T-helper 2 cell treated with Interferon-gamma antibody and Interleukin-4, amounts not matched to agents 5 μg/mL and 100 μg/mL, for 36 hours (primary cell): ENCODE data around the gene SOBP.

Experiments used
- DNase-seq: peaks from one replicate; pipeline ENCODE4 v3.0.0; 2021; ENCODE audit warnings: low spot score
- H3K27ac Mint-ChIP-seq: one replicate; pipeline ENCODE4 v1.8.0; 2021; ENCODE audit warnings: mild to moderate bottlenecking, mixed read lengths
- H3K27me3 Mint-ChIP-seq: one replicate; pipeline ENCODE4 v1.8.0; 2021; ENCODE audit warnings: low read depth, mixed read lengths
- H3K36me3 Mint-ChIP-seq: one replicate; pipeline ENCODE4 v1.8.0; 2021; ENCODE audit warnings: low read depth, mixed read lengths
- H3K4me1 Mint-ChIP-seq: one replicate; pipeline ENCODE4 v1.8.0; 2021; ENCODE audit warnings: low read depth, mixed read lengths
- H3K4me3 Mint-ChIP-seq: one replicate; pipeline ENCODE4 v1.8.0; 2022; ENCODE audit warnings: mild to moderate bottlenecking, moderate library complexity, mixed read lengths
- H3K9me3 Mint-ChIP-seq: one replicate; pipeline ENCODE4 v1.8.0; 2021; ENCODE audit warnings: mixed read lengths

The SOBP gene

DNA sequence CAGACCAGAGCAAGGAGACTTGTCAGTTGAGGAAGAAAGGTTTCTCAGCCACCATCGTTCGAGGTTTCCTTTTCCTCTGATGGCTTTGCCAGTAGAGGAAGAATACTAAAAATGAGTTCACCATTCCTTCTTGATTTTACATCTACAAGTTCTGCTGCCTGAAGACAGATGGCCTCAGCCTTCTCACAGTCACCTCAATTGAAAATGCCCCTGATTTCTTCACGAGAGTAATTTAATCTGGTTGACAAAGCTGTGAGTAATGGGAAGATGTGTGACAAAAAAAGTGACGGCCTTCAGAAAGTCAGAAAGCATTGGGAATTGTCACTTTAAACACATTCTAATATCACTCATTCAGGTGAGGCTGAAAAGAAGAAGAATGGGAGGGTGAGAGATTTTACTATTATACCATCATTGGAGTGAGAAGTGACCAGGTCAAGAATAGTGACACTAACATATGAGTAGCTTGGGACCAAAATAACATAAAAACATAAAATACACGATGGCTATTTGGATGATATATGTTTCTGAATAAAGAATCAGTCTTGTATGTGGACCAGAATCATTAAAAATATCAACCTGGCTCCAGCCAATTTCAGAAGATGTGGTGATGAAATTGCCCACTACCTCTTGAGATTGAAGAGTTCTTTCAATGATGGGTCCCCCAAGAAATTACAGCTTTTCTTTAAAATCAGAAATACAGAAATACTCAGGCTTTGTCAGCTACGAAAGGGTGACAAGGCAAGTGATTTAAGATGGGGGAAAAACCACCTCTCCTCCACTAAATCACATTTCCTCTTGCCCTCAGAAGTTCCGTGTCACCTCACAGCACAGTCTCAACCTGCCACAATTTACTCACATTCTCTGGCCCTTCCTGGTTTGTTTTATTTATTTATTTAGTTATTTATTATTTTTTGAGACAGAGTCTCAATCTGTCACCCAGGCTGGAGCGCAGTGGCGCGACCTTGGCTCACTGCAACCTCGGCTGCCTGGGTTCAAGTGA lies 147.7 kb downstream of the SOBP start:
- Mint-ChIP-seq H3K9me3 (no peaks in the 10 kb centered on the region), H3K27me3 (peaks cover 78% of the 10 kb centered on the region), H3K4me1 (no peaks in the 10 kb centered on the region), H3K36me3 (no peaks in the 10 kb centered on the region), H3K4me3 (no peak overlapping the region), H3K27ac (no peak overlapping the region)
- no peak for DNase-seq

DNA sequence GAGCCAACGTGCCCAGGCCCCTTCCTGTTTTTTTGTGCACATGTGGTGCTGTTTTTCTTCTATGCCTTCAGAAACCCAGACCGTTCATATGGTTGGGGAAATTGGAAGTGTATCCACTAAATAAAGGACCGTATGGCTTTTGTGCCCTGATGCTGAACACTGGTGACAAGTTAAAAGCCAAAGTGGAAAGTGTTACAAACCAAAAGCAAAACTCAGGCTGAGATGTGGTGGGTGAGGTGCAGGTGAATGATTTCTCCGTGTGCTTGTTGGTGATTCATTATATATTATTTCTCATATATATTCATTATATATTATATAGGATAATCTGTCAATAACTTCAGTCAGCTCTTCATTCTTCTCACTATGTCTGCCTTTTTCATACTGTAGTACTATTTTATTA lies 148.6 kb downstream of the SOBP start:
- no peaks in the 10 kb centered on the region for H3K36me3 Mint-ChIP-seq
- no peak overlapping the region for H3K4me3 Mint-ChIP-seq
- H3K27ac Mint-ChIP-seq, result no peak overlapping the region
- no peaks in the 10 kb centered on the region for H3K9me3 Mint-ChIP-seq
- no peaks in the 10 kb centered on the region for H3K4me1 Mint-ChIP-seq
- no peak for DNase-seq
- peaks cover 75% of the 10 kb centered on the region for H3K27me3 Mint-ChIP-seq

DNA sequence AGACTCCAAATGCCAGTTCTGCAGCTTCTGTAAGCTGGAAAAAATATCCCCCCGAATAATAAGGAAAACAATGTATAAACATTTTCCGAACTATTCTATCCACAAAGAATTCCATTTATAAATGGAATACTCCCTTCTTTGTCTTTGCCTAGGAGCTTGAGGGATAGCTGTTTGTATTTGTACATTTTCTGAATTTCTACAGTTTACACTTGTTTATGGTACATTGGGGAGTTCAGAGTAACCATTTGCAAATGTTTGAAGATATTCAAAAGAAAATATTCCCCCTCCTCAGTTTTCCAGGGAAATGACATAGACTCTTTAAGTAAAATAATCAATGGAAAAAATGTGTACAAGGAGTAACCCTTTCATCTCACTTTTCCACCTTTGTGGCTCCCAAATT lies 149.6 kb downstream of the SOBP start:
- no peak overlapping the region for H3K27ac Mint-ChIP-seq
- peaks cover 67% of the 10 kb centered on the region for H3K27me3 Mint-ChIP-seq
- H3K36me3 Mint-ChIP-seq, result no peaks in the 10 kb centered on the region
- H3K4me3 Mint-ChIP-seq, result no peak overlapping the region
- DNase-seq, result no peak
- H3K9me3 Mint-ChIP-seq, result no peaks in the 10 kb centered on the region
- H3K4me1 Mint-ChIP-seq, result no peaks in the 10 kb centered on the region

GRCh38 chr6:107641071-107641470 lies 151.2 kb downstream of the SOBP start:
- H3K36me3 Mint-ChIP-seq, result no peaks in the 10 kb centered on the region
- peaks cover 66% of the 10 kb centered on the region for H3K27me3 Mint-ChIP-seq
- H3K9me3 Mint-ChIP-seq, result no peaks in the 10 kb centered on the region
- H3K4me1 Mint-ChIP-seq, result no peaks in the 10 kb centered on the region
- H3K4me3 Mint-ChIP-seq, result no peak overlapping the region
- no peak overlapping the region for H3K27ac Mint-ChIP-seq
- DNase-seq, result no peak

DNA sequence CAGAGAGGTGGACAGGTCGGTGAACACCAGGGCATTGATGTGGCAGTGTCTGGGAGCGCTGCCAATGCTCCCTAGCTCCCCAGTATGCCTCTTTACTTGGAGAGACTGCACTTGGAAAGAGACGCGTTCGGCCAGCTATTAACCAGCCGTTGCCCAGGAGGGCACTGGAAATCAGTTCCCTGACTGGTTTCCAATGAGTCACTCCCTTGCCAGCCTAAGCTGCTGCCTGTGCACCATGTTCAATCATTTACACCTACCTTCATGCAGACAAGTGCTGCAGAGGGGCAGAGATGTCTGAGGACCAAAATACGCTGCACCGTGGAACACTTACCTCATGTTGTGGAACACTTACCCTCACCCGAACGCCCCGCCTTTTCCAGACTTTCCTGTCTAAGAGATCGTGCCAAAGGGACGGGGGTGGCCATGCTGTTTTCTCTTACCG lies 151.6 kb downstream of the SOBP start:
- H3K4me1 Mint-ChIP-seq, result no peaks in the 10 kb centered on the region
- no peaks in the 10 kb centered on the region for H3K9me3 Mint-ChIP-seq
- DNase-seq, result no peak
- no peaks in the 10 kb centered on the region for H3K36me3 Mint-ChIP-seq
- H3K27me3 Mint-ChIP-seq, result peaks cover 61% of the 10 kb centered on the region
- H3K4me3 Mint-ChIP-seq, result no peak overlapping the region
- H3K27ac Mint-ChIP-seq, result no peak overlapping the region

DNA sequence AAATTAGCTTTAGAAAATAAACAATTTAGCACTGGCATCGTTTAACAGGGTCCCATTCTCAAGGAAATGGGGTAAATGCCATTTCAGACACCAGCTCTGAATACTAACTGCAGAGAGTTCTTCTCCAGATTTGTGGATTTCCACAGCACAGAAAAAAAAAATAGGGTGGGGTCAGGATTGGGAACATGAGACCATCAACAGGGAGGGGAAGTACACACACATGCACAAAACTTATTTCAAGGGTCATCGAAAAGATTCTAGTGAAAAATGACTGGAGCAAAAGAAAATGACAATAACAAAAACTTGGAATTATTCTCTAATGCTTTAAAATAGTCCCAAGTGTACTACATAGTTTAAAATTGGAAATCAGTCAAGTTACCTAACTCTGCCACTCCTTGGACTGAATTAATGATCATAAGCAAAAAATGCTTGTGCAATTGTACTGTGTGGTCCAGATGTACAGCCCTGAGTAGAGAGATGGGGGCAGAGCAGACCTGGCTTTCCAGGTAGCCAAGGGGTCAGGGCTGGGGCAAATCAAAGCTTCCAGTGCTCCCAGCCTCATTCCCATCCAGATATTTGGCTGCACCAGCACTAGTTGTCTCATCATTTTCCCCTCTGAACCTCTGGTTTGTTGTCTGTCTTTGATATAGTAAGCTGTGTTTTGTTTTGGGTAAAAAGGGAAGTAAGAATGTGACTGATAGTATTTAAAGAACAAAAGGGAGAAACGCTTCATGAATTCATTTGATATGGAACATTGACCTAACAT lies 152.4 kb downstream of the SOBP start:
- Mint-ChIP-seq H3K9me3 (no peaks in the 10 kb centered on the region), H3K27me3 (peaks cover 54% of the 10 kb centered on the region), H3K4me1 (no peaks in the 10 kb centered on the region), H3K27ac (no peak overlapping the region), H3K36me3 (no peaks in the 10 kb centered on the region), H3K4me3 (no peak overlapping the region)
- DNase-seq, result no peak

DNA sequence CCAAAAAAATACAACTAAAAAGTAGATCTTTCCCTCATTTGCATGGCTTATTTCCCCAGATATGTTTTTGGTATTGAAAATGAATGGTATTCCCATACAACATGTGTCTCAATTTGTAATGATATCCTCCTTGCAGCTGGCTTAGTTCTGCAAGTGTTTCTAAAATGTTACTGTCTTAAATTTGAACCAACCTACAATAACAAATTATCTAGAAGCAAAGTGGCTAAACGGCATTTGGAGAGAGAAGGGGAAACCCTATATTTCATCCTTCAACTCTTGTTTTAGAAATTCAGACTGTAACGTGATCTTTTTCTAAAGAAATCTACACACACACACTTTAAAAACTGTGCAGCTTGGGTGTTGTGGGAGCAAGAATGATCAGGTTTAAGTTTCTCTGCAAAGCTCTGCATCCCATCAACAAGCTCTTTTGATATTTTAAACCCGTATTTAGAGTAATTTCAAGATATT lies 153.0 kb downstream of the SOBP start:
- no peak overlapping the region for H3K27ac Mint-ChIP-seq
- H3K9me3 Mint-ChIP-seq, result no peaks in the 10 kb centered on the region
- no peak for DNase-seq
- H3K4me1 Mint-ChIP-seq, result no peaks in the 10 kb centered on the region
- H3K4me3 Mint-ChIP-seq, result no peak overlapping the region
- H3K27me3 Mint-ChIP-seq, result peaks cover 54% of the 10 kb centered on the region
- H3K36me3 Mint-ChIP-seq, result no peaks in the 10 kb centered on the region

- Mint-ChIP-seq H3K4me1 (no peaks in the 10 kb centered on the region), H3K27me3 (peaks cover 45% of the 10 kb centered on the region), H3K36me3 (no peaks in the 10 kb centered on the region), H3K27ac (no peak overlapping the region), H3K4me3 (no peak overlapping the region), H3K9me3 (no peaks in the 10 kb centered on the region)
- no peak for DNase-seq
These were observed 154.6 kb downstream of the SOBP start for GRCh38 chr6:107644513-107644912.

DNA sequence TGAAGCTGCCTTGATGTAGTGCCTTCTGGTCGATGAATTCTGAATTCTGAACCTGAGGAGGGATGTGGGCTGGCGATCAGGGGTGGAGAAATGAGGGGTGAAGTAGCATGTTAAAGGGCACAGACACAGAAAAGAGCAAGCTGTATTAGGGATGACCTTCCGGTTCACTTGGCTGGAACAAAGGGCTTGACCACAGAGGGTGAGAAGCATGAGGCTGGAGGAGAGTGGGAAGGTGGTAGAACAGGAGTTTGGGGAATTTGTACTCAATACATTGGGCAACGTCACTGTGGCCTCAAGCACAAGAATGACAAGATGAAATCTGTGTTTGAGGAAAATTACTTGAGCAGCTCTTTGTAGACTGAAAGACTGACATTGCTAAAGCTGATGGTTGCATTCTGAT lies 155.8 kb downstream of the SOBP start:
- Mint-ChIP-seq H3K9me3 (no peaks in the 10 kb centered on the region), H3K36me3 (no peaks in the 10 kb centered on the region), H3K27me3 (peaks cover 33% of the 10 kb centered on the region), H3K4me3 (no peak overlapping the region), H3K4me1 (no peaks in the 10 kb centered on the region), H3K27ac (no peak overlapping the region)
- no peak for DNase-seq

GRCh38 chr6:107646176-107646575 lies 156.3 kb downstream of the SOBP start:
- no peak overlapping the region for H3K4me3 Mint-ChIP-seq
- no peaks in the 10 kb centered on the region for H3K9me3 Mint-ChIP-seq
- DNase-seq, result no peak
- no peaks in the 10 kb centered on the region for H3K36me3 Mint-ChIP-seq
- no peaks in the 10 kb centered on the region for H3K4me1 Mint-ChIP-seq
- H3K27ac Mint-ChIP-seq, result no peak overlapping the region
- peaks cover 29% of the 10 kb centered on the region for H3K27me3 Mint-ChIP-seq

- Mint-ChIP-seq H3K36me3 (no peaks in the 10 kb centered on the region), H3K9me3 (no peaks in the 10 kb centered on the region), H3K27ac (no peak overlapping the region), H3K27me3 (peaks cover 25% of the 10 kb centered on the region), H3K4me3 (no peak overlapping the region), H3K4me1 (no peaks in the 10 kb centered on the region)
- no peak for DNase-seq
These were observed 157.0 kb downstream of the SOBP start for GRCh38 chr6:107646776-107647438.

GRCh38 chr6:107647439-107647948 lies 157.6 kb downstream of the SOBP start:
- Mint-ChIP-seq H3K27me3 (peaks cover 25% of the 10 kb centered on the region), H3K27ac (no peak overlapping the region), H3K4me3 (no peak overlapping the region), H3K4me1 (peaks cover 2% of the 10 kb centered on the region), H3K9me3 (no peaks in the 10 kb centered on the region), H3K36me3 (no peaks in the 10 kb centered on the region)
- no peak for DNase-seq

GRCh38 chr6:107648983-107649382 lies 159.1 kb downstream of the SOBP start:
- no peaks in the 10 kb centered on the region for H3K36me3 Mint-ChIP-seq
- no peak overlapping the region for H3K4me3 Mint-ChIP-seq
- no peaks in the 10 kb centered on the region for H3K9me3 Mint-ChIP-seq
- H3K27me3 Mint-ChIP-seq, result peaks cover 18% of the 10 kb centered on the region
- no peak for DNase-seq
- no peak overlapping the region for H3K27ac Mint-ChIP-seq
- peaks cover 3% of the 10 kb centered on the region for H3K4me1 Mint-ChIP-seq
